GM19467 (cell line): ENCODE measurements around the gene ARL6IP5.

Experiments used
- ATAC-seq: cut with Tn5 transposase; IDR thresholded peaks from one replicate; pipeline ENCODE4 v1.9.1; 2021; ENCODE audit warnings: mild to moderate bottlenecking, moderate library complexity; ENCODE audit not compliant: unreplicated experiment

The ARL6IP5 gene

DNA sequence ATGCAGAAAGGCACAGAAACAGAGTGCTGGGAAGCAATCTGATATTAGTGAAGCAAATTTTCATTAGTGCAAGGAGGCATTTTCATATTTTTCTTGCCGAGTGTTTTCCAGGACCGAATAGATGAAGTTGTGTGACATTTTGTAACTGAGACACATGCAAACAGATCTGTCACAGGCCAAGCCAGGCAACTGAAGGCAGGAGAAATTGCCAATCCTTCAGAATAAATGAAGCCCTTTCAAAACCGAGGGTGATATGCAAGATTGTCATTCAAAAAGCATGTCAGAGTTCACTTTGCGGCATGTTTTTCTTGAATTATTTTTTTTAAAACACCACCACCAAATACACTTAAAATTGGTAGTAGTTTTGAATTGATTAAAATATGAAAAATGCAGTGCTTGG is 31.4 kb downstream of the ARL6IP5 start:
- ATAC-seq, result no peak

DNA sequence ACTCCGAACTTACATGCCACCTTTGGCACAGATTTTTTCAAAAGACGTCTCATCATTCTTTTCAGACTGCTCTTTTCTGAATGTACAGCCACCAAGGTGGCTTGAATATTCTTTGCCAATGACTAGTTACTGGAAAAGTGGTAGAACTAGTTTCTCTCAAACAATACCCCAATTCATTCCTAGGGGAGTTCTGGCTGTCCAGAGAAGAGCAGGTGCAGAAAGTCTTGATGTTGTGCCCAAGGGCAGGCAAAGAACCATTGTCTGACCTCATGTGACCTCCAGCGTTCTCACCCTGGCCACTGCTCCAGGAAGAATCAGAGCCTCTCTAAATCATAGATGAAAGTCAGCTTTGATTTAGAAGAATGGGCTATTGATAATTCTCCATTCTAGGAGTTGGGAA is 32.2 kb downstream of the ARL6IP5 start:
- no peak for ATAC-seq

DNA sequence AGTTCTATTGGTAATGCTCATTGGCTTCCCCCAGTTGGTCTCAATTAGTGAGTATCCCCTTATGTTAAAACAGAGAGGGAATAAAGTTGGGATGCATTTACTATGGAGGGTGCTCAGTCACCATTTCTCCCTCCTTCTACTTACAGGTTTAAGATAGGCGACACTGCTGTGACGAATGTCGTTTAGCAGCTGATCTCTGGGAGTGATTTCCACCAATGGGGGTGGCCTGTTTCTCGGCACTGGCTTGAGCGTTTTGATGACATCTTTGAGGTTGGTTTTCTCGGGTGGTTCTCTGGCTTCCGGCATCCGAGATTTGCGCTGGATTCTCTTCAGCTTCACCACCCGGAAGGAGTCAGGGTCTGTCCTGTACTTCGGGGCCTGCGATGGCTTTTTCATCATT is 33.8 kb downstream of the ARL6IP5 start:
- ATAC-seq, result no peak

DNA sequence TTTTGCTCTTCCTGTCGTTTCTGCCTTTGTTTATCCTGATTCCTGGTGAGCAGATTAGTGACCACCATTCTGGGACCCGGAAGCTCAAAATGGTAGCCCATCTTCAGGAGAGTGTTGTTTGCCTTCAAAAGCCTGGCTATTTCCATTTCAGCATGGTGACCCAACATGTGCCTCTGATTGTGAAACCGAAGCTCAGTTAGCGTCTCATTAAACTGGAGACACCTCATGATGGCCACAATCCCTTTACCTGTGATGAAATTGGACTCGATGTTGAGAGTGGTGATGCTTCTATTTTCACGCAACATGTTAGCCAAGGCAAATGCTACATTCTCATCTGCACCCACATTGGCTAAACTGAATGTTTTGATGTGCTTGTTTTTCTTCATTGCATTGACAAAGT is 34.4 kb downstream of the ARL6IP5 start:
- no peak for ATAC-seq

DNA sequence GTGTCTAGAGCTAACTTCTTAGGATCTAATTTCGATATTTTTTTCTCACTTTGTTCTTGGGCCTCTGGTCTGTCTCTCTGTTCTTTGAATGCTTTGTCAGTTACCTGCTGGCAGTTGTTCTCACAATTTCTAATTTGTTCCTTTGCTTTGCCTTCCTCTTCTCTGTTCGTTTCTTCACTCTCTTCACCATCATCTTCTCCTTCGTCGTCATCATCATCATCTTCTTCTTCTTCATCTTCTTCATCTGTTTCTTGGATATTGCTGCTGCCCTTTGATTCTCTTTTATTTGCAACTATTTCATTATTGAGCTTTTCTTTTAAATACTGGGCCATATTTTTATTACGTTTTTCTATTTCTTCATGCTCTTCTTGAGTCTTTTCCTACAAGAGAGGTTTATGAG is 34.9 kb downstream of the ARL6IP5 start:
- ATAC-seq, result no peak

DNA sequence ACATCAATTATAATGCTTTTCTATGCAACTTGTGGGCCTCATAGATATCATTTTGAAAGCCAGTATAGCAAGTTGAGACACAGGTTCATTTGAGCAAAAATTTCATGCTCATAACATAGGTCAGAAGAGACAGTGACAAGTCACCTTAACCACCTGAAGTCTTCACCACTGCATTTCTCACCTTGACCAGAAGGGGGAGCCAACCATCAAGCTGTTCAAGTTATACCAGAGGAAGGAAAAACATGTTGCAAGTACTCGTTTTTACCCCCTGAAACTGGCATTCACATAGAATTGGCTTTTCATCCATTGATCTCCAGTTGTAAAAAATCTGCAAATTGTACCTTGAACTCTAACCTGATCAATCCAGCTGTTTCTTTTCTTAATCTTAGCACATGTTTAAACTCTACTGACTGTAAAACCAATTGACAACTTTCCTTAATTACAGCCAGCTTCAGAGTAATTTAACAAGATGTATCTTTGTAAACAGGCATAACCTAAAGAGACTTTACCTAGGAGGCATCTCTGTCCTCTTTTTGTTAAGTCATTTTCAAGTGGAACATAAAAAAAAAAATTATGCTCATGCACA is 36.2 kb downstream of the ARL6IP5 start:
- peak; percentile 86 for ATAC-seq

DNA sequence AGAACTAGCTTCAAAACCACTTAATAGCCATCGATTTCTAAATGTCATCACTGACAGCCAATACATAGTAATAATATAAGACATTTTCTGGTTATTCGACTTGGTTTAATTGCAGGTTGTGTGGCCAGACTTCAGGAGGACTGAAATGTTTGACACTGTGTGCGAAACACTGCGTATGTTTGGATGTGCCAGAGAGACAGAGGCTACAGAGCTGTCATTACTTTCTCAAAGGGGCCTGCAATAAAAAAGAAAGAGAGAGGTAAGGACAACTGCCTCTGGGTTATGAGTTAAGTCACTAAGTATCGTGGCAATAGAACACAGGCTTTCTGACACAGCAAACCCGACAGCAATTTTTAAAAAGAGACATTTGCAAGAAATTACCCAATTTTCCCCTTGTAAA is 36.8 kb downstream of the ARL6IP5 start:
- ATAC-seq, result no peak

DNA sequence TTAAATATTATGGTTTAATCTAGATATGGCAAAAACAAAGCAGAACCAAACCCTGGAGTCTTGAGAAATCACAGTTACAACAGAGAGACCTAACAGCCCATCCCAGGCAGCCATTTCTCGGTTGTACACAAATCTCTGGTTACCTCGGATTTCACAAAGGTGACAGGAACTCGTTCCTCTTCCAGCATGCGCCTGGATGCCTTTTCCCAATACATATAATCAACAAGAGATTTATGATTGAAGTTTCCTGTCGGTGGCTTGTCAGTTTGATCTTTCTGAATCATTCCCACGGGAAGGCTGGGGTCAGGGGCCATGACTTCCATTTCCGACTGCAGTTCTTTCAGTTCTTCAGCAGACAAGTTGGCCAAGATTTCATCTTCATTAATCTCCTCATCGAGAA is 37.2 kb downstream of the ARL6IP5 start:
- ATAC-seq, result no peak

DNA sequence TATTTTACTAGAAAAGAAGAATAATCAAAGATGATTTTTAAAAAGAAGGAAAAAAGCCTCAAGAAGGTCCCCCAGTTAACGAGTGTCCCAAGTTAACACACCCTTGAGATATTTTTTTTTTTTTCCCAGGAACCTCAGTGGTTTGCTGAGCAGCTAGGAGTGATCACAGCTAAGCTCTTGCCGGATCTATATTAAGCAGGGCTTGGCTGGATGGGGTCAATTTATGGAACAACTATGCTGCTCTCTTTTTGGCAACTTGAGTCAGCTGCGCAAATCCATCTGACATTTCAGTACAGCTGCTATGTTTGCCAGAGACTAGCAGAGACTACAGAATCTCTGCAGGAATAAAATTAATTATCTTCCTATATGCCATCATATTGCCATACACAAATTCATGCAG is 37.7 kb downstream of the ARL6IP5 start, which contains the start of gene LMOD3:
Gene LMOD3 (minus strand): TSS at position 193 of the 400 bp plus-strand sequence. CDS start 209 bp downstream, outside the sequence.
- no peak for ATAC-seq

DNA sequence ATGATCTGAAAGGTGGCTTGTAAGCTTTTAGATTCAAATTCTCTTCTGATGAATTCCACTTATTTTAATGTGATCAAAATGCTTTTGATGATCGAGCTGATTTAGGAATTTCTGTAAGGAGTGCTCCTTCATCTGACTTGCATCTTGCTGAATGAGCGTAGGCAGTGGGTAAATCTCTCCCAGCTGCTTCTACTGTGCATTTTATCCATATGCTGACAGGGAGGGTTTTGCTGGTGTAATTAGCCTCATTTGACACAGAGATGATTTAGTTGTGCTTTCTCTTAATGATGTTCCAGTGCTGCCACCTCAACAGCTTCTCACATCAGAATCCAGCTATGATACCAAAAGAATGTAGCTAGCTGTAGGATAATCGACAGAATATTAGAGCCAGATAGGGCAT is 41.5 kb downstream of the ARL6IP5 start:
- ATAC-seq, result no peak

DNA sequence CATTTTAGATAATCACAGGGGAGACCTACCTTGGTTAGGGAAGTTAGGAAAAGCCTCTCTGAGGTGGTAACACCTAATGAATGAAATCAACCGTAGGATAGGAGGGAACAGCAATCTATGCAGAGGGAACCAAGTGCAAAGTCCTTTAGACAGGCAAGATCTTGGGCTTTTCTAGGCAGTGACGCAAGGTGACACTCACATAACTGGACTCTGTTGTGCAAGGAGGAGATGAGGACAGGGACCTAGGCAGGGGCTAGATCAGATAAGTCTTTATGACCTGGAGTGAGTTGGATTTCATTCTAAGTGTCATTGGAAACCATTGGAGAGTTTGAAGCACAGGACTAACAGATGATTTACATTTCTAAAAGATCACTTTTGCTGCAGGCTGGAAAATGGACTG is 42.3 kb downstream of the ARL6IP5 start:
- no peak for ATAC-seq

DNA sequence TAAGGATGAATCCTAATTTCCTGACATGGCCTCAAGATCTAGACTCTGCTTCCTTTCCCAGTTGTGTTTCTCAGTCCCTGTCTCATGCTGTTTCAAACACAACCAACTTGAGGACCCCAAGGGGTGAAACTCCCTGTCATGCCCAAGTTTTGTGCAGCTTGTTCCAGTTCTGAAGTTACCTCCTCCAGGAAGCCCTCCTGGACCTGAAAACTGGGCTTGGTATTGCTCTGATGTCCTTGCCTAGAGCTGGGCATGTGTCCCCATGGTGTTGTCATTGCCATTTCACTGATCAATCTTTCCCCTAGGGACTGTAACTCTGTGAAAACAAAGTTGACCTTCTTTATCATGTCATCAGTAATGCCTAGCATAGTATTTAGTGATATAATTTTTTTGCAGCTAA is 43.8 kb downstream of the ARL6IP5 start:
- no peak for ATAC-seq

DNA sequence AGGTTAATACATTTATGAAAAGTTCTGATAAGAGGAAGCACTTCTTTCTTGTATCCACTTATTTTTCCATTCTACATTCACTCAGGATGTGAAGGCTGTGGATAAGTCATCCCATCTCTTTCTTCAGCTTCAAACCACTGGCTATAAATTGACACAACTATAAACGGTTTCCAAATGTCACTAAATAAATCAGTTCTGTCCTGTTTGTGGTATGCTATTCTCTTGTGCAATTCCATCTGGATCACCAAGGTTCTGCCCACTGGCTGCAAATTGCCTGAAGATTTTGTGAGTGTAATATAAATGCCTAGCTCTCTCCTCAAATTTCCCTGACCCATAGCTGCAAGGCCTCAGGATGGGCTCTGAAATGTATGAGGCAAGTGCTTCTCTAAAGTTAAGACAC is 44.8 kb downstream of the ARL6IP5 start:
- ATAC-seq, result no peak

DNA sequence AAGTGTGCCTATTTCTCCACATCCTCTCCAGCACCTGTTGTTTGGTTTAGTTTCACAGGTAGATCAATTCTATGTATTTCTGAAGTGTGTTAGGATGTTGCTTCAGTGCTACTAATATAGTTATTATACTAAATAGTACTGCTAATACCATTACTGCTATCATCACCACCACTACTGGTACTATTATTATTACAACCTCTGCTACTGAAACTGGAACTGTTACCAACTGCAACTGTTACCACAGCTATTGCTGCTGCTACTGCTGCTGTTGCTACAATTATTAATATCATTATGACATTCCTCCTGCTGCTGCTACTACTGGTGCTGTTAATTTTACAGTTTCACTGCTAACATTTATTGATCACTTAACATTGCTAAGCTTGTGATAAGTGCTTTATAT is 46.0 kb downstream of the ARL6IP5 start:
- peak; percentile 91 for ATAC-seq

DNA sequence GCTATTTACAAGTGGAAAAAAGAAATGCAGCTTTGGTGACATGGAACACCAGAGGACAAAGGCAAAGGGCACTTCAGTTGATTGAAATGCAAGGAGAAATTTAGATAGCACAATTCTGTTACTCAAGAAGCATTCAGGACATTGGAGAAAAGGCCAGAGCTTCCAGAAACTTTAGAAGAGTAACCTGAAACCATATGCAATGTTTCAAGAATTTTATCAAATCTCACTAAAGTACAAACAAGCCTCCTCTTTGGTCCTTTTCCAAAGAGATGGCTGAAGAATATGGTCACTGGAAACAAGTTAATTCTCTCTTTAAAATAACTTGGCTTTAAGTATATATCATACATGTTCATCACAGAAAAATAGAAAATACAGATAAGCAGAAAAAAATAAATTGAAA is 52.3 kb downstream of the ARL6IP5 start:
- no peak for ATAC-seq

DNA sequence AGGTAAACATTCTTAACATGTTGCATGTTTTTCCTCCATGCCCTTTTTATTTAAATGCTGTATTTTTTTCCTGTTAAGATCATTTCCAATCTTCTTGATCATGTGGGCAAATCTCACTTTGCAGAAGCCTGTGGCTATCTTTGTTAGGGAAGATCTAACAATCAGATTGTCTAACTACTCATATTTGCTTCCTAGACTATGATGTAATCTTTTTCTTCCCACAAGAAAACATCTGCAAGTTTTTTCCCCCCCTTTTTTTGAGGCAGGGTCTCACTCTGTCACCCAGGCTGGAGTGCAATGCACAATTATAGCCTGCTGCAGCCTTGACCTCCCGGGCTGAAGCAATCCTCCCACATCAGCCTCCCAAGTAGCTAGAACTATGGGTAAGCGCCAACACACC is 52.7 kb downstream of the ARL6IP5 start:
- ATAC-seq, result no peak

DNA sequence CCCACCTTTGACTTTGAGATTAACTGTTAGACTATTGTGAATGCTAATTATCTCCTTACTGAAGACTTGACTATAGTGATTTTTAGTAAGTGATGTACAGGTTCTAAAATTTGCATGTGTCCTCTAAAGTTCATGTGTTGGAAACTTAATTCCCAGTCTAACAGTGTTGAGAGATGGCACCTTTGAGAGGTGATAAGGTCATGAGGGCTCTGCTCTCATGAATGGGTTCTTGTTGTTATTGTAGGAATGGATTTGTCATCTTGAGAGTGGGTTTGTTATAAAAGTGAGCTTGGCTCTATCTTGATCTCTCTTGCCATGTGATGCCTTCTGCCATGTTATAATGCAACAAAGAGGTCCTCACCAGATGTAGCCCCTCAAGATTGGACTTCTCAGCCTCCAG is 56.6 kb downstream of the ARL6IP5 start:
- ATAC-seq, result no peak

DNA sequence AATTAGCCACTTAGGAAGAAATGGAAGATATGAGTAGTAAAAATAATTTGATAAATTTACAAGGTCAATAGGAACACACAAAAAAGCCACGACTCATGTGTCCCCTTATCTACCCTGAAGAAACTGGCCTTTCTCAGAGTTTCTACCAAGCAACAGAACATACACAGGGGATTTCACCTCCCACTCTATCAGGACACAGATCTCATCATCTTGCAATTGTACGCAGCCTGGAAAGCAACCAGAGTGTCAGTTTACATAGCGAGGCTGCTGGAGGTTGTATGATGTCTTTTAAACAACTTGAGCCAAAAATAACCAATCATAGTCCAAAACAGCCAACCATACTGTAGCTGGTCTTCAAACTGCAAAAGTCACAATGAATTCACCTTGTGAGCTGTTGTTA is 57.4 kb downstream of the ARL6IP5 start:
- no peak for ATAC-seq

DNA sequence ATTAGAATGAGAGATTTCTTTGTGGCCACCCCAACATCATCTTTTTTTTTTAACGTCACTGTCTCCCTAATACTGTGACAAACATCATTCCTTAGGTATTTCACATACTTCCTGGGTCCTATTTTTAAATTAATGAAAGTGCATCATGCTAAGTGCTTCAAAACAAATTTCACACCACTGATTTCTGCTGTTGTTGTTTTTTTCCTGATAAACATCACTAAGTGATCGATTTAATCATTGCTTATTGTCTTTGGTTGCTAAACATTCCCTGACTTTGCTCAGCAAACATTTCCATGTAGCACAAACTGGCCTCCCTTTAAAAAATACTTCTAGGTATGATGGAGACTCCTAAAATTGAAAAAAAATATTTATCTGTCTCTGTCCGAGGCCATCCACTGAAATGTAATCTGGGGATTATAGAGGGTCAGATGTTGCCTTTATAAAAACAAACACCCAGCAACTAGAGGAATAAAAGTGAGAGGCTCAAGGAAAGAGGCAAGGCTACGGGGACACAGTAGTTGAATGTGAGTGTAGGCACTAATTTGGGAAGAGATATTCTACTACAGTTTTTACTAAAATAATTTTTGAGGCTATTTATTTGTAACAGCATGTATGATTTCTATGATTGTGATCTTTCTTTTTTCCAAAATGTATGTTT is 58.2 kb downstream of the ARL6IP5 start:
- no peak for ATAC-seq

DNA sequence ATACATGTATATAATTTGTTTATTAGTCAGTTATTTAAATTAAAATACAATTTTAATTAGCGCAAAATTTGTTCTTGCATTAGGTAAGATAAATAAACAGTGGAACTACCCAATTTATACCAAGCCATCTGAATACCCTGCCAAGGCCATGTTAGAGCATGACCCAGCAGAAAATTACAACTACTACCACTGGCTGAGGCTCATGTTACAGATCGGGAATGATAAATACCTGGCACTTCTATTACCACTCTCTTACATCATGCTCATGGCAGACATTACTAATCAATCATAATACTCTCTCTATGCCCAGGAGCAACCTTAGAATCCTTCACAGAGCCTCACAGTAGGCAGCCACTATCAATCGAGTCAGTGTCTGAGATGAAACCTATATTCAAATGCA is 58.9 kb downstream of the ARL6IP5 start:
- no peak for ATAC-seq

DNA sequence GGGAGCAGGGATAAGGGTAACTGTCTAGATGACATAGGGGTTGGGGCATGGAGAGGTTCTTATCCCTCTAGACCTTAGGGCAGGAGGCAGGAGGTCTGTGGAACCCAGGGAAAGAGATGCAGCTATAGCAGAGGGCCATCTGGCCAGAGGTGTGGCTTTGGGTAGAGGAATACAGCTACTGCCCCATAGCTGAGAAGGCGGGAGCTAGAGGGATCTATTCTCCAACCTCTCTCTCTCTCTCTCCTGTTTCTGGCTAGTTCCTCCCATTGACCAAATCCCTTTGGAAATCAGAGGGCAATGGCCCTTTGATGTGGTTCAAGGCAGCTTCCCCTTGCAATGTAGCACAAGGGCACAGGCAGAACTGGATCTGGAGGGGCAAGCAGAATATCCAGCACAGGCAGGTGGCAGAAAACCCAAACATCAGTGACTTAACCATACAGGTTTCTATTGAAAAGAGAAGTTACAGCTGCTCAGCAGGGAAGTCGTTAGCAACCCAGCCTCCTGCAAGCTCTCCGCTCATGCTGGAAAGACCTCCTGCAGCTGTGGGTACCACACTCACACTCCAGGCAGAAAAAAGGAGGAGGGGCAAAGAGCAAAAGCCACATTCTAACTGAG is 60.0 kb downstream of the ARL6IP5 start:
- no peak for ATAC-seq

DNA sequence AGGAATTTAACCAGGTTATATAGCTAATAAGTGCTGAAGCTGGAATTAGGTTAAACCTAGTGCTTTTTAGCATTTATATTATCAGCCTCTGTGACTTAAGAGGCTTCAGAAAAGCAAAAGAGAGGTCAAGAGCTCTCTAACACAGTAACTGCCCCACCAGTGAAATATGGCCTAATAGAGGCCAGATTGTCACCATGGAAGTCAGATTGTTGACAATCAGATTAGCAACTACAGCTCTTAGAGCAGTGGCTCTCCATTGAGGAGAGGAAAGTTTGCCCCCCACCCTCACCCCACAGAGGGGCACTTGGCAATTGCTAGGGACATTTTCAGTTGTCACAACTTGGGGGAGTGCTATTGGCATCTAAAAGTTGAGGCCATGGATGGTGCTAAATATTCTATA is 61.0 kb downstream of the ARL6IP5 start:
- no peak for ATAC-seq

DNA sequence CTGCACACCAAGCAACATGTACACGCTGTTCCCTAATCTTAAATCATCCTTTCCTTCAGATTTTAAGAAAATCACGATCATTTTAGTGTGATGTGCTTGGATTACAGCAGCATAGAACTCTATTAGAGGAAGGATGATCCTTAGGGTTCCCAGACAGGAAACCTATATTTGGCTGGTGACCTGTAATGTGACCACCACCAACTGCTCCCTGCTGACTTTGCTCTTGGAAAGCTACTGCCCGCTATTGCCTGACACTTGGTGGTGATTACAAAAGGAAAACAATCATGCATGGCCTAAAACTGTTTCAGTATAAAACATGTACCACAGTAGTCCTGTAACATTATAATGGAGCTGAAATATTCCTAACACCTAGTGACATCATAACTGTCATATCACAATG is 64.8 kb downstream of the ARL6IP5 start:
- no peak for ATAC-seq
